HG03442 (cell line): ENCODE data around the gene CCKAR.
"Not testable (repeated sequence)": the region's sequence is repeated elsewhere in the genome, so short reads cannot be mapped to it uniquely, and the experiment has no call there.

ENCODE experiments used
- ATAC-seq: cut with Tn5 transposase; IDR thresholded peaks from one replicate; pipeline ENCODE4 v1.9.1; 2021; ENCODE audit warnings: mild to moderate bottlenecking, moderate library complexity; ENCODE audit not compliant: unreplicated experiment

CCKAR gene, protein sequence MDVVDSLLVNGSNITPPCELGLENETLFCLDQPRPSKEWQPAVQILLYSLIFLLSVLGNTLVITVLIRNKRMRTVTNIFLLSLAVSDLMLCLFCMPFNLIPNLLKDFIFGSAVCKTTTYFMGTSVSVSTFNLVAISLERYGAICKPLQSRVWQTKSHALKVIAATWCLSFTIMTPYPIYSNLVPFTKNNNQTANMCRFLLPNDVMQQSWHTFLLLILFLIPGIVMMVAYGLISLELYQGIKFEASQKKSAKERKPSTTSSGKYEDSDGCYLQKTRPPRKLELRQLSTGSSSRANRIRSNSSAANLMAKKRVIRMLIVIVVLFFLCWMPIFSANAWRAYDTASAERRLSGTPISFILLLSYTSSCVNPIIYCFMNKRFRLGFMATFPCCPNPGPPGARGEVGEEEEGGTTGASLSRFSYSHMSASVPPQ

DNA sequence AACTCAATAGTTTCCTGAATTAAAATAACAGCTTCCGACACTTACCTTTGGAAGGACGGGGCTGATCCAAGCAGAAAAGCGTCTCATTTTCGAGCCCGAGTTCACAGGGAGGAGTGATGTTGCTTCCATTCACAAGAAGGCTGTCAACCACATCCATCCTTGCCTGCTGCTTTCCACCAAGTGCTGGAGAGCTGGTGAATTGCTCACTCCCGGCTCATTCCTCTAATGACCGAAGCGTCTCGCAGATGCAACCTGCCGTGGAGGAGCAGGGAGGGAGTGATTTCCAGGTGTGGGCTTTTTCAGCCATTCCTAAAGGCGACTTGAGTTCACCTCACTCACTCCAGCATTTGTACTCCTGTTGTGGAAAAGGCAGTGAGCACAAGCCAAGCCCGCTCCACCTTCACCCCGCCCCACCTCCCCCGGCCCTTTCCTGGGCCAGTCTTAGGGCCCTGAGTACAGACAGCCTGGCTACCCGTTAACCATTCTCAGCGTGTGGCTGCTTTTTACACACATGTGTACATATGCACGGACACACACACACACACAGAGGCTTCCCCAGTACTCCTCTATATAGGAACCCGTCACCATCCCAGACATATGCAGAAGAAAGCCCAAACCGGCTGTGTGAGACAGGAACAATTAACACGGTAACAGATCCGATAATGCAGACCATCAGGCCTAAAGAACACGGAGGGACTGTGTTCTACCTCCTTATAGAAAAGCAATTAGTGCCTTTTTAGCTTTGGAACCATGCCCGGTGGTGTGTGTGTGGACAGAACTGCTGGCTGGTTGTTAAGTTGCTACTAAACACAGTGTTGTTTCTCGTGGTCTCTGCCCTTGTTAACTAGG lies at the start of gene CCKAR:
CCKAR (minus strand) TSS at position 374 of the 849 bp plus-strand sequence; CDS start at position 157, 217 bp downstream.
- ATAC-seq, result no peak

DNA sequence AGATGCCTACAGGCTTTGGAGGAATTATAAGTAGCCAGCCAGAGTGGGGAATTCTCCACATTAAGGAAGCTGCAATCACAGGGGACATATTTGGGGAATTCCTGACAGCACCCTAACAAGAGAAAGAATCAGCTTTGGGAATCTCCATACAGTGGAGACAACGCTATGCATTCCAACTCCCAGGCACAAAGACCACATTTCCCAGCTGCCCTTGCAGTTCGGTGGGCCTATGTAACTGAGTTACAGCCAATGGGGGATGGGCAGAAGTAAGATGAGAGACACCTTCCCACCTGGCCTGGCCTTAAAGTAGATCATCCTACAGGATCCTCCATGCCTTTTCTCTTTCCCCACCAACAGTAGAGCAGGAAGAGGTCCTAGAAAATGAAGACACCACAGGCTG lies 43.4 kb upstream of the CCKAR start:
- ATAC-seq, result no peak

DNA sequence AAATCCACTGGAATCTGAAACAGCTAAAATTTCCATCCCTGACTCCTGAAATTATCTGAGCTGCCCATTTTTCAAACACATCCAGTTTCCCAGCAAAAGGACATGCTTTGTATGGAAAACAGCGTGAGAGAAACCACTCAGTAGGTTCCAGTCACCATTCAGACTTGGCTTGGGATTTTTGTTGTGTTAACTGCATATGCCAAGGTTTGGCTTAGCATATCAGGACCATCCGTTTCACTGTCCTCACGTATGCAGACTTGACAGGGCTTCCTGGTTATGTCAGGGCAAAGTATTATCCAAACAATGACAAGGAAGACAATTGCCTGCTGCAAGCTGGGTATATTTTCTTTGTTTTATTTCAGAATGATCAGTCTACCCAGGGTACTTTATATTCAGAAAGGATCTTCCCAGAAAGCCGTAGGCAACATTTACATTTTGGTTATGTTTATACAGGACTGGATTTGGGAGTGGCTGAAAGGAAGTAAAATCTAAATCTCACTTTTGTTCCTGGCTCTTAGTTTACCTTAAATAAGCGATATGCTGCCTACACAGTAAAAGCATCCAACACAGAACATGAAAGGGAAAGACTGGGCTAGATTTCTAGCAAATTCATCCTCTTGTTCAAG lies 41.3 kb upstream of the CCKAR start:
- no peak for ATAC-seq

DNA sequence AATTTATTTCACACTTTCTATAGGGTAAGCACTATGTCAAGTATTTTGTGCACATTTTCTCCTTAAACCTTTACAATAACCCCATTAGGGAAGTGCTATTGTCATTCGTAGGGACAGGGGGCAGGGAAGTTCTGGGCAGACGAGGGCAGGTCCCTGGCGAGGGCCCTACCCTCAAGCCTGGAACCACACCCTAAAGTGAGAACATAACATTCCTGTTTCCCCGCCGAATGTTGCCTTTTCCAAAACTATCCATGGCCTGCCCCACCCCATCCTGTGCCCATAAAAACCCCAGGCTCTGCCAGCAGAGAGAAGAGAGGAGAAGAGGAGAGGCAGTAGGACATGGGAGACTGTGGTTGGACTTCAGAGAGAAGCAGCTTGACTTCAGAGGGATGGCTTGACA lies 39.8 kb upstream of the CCKAR start:
- ATAC-seq, result no peak

DNA sequence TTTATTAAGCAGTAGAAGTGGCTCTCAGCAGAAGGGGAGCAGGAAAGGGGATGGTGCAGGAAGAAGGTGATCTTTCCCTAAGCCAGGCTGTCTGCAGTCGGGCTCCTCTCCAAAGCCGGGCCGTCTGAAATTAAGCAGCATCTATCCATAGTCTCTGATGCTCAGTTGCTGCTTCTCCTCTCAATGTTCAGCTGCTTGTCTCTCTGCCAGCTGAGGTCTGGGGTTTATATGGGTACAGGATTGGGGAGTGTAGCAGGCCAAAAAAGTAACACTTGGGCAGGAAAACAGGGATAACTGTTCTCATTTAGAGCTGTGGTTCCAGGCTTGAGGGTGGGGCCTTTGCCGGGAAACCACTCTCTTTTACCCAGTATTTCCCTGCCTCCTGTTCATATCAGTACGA lies 39.2 kb upstream of the CCKAR start:
- ATAC-seq, result no peak

DNA sequence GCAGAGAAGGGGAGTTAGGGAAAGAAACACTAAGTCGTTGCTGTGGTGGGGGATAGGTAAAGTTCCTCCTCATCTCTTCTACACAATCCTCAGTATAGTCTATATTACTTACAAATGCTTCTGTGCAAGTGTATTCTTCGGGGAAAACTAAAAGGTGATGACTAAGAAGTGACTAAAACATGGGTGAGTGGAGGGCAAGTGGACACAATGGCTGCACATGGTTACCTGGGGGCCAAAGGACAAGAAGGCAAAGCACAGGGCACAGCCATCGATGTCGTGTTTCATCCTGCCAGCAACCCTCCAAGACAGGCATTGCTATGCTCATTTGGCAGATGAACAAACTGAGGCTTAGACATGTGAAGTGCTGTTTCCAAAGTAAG lies 35.5 kb upstream of the CCKAR start:
- ATAC-seq, result no peak

DNA sequence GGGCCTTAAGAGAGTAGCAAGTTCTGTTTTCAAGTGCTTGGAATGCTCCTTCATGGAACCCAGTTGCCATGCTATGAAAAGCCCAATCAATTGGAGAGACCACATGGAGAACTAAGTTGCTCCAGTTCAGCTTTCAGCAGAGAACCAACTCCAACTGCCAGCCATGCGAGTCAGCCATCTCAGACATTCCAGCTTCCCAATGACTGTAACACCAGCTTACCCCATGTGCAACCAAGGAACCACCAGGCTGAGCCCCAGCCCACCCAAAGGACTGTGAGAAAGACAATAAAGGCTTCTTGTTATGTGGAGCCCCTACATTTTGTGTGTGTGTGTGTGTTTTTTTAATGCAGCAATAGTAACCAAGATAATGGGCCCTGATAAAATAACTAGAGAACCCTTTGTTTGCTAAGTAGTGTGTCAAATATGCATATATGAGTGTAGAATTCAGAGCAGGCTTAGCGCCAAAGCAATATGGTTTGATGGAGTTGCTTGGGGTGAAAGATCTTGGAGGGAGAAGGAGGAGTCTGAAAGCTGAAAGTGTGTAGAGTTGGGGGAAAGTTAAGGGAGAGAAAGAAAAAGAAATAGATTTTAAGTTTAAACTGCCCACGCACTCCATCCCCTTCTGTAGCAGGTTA lies 35.0 kb upstream of the CCKAR start:
- no peak for ATAC-seq

DNA sequence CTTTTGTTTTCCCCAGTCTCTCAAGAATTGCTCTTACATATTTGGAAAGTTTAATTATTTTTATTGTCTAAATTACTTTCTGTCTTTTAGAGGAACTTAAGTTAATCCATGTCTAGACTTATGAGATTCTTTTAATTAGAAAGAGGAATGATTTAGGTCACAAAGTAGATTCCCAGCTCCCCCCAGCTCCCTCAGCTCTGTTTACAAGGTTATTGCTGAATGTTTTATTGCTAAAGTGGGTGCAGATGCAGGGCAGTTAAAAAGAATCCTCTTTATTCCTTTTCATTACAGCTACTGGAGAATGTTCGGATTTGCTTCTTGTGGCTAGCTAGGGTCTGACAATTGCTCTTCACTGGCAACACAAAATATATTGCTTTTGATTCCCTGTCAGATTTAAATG lies 33.7 kb upstream of the CCKAR start:
- no peak for ATAC-seq

DNA sequence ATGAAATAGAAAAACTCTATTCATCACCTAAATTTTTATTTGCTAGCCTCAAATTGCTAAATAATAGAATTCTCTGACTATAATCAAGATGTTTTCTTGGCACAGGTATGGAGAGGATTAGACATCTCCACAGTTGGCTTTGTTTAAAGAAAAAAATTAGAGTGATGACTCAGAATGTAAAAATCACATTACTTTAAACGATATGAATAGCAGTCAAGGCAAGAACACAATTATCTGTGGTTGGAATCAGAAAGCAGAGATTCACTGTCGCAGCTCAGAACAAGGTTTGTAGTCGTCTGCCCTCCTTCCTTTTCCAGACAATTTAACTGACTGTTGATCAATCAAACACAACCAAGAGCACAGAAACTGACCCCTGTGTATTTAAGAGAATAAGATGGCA lies 32.2 kb upstream of the CCKAR start:
- no peak for ATAC-seq

DNA sequence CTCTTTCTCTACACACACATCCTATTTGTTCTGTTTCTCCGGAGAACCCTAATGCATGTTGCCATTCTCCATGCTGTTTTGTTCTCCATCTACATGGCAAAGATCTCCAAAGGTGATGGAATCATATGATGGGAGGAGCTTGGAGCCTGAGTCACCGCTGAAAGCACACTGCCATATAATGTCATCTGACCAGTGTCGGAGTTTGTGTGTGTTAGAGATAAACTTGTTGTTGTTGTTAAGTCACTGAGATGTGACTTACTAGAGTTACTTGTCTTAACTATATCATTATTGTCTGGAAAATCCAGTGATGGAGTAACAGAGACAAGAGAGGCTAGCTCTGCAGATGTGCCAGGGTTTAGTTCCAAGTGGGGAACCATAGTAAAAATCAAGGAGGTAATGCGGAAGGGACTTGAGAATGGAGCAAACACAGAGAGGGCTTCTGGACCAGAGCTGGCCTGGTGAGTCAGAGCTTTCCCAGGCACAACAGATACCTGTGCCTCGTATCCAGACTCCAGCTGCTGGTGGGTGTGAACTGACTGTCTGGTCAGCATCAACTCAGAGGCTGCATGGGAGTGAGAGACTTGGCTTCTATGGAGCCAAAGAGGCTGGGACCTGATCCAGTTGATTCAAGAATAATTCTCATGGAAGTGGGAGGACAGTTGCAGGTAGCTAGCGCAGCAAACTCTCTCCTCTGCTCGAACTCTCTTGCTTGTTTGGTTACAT lies 30.6 kb upstream of the CCKAR start:
- no peak for ATAC-seq

DNA sequence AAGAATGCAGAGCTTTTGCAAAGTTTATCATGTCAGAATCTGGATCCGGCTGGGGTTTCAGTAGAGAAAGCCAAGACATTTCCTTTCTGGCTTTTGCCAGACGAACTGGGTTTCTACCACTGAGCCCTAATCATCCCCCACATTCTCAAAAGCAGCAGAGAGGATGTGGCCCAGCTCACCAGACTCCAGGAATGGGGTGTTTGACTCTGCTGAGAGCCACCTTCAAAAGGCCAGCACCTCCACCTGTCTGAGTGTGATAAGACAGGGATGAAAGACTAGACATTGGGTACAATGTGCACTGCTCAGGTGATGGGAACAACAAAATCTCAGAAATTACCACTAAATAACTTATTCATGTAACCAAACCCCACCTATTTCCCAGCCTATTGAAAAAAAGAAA lies 25.7 kb upstream of the CCKAR start:
- no peak for ATAC-seq

DNA sequence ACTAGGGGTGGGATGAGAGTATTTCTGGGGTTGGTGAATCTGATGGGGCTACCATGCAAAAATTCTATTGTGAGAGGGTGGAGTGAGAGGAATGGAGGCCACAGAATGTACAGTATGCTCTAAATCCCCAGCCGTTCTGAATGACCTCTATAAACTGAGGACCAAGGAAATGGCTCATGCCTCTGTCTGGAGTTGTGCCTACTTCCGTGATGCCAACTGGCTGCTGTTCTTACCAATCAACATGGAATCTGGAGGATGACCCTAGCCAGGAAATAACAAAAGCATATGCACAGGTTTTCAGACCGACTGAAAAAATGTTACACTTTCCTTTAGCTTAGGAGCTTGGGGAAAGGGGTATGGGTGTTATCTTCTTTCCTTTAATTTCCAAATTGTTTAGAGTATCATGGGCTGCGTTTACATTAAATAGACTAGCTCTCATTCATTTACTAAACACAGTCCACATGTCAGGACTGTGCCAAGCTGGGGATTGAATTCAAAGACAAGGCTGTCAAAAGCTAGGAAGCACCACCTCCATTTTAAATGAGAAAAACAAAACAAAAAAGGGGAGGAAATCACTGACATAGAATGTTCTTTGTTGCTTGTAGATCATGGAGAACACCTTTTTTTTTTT lies 20.2 kb upstream of the CCKAR start:
- no peak for ATAC-seq

DNA sequence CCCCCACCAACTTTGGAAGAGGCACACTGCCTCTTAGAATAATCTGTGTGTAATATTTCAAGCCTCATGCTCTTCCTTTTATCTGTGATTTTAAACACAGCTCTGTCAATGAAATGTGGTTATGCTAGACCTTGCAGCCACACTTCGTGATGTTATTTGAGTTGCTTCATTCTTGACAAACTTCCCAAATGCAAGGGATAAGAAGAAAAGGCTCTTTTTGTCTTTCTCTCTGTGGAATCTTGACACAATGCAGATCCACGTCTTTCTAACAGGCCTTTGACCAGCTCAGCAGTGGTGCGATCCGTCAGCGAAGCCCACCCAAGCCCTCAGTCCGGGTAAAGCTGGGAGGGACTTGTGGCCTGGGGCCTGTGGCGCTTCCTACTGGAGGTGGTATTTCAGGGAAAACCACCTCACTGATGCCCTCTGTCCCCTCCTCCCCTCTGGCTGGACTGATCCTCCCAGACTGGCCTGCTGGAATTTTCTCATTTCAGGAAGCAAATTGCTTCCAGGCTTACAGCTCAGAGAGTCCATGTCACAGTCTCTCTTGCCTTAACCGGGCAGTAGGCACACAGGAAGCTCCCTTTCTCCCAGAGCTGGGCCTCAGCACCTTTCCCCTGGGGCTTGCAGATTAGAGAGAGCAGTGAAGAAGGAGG lies 19.5 kb upstream of the CCKAR start:
- no peak for ATAC-seq

DNA sequence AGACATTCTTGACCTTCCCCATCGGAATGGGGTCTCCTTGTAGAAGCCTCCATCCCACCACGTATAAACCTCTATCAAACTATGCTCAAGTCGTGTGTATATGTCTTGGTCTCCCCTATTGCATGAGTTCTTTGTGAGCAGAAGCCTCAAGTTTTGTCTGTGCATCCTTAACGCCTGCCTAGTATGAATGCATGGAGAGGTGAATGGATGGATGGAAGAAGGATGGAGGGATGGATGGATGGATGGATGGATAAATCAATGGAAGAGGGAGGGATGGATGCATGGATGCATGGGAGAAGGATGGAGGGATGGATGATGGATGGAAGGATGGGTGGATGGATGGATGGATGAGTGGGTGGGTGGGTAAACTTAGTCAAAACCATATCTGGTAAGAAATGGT lies 17.0 kb upstream of the CCKAR start:
- ATAC-seq, result no peak

DNA sequence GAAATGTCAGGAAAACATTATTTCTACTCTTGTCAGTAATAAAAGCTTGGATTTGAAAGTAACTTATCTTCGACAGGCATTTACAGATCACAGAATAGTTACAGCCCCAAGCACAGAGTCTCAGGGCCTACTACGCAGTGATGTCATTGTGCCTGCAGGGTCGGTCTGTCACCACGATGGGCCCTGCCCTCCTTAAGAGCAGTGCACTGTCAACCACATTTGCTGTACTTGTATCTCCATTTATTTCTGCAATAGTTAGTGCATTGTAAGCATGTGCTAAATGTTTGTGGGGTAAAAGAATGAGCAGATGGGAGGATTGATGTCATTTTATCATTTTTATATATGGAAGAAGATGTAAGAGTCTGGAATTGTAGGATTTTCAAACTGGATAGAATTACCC lies 13.6 kb upstream of the CCKAR start:
- no peak for ATAC-seq

DNA sequence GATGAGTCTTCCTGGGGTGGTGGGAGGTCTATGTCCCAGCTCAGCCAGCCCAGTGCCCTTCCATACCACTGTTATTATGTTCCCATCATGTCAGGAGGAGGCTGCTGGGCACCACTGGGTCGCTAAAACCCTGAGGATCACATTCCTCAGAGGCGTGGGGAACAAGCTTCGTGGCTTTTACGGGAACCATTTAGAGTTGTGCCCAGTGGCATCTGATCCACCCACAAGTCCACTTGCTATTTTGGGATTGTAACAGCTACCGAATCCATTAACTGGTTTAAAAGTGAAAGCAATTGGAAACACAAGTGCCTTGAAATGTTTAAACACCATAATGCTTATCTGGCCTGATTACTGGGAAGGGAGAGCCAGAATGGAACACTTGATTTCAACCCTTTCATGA lies 13.1 kb upstream of the CCKAR start:
- ATAC-seq, result no peak

DNA sequence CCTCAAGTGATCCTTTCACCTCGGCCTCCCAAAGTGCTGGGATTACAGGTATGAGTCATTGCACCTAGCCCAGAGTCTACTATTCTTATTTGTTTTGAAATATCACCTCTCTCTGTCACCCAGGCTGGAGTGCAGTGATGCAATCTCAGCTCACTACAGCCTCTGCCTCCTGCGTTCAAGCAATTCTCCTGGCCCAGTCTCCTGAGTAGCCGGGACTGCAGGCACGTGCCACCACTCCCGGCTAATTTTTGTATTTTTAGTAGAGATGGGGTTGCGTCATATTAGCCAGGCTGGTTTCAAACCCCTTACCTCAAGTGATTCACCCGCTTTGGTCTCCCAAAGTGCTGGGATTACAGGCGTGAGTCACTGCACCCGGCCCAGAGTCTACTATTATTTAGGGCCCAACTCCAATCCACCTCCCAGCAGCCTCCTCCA lies 10.3 kb upstream of the CCKAR start:
- not testable (repeated sequence) for ATAC-seq

DNA sequence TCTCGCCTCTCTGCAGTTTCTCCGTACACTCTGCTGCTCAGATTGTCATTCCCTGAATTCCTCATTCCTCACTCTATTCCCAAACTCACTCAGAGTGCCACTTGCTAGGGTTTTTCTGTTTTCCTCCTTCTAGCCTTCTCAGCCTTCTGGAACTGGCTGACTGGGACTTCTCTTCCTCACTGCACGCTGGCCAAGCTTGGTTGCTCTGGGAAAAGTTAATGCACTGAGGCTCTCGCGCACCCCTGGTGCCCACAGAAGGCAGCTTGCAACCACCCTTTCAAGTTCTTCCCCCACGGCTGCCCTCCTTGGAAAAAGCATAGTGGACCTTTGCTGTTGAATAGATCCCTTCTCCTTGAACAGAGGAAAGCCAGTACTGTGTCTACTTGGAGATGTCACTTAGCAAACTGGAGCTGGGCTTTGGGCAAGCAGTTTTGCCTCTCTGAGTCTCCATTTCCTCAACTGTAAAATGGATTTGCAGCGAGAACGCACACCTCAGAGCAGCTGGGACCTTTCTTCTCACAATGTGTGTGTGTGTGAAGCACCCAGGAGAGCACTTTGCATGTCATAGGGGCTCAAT lies 6.0 kb upstream of the CCKAR start:
- no peak for ATAC-seq

DNA sequence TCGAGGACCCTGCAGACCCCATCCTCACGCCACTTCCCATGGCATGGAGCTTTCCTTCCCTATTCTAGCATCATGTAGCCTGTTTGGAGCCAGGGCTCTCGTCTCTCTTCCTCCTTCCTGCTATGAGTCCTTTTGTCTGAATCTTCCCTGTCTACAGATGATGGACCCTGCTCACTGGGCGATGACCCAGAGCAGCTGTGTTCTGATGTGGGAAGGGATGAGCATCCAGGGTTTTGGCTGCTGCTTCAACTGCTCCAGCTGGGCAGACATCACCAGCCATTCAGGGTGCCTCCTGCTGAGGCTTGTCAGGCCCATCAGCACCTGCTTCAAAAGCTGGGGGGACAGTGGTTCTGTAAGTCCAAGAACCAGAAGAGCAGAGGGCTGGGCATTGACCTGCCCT lies 3.2 kb upstream of the CCKAR start:
- ATAC-seq, result no peak
